Left ventricle myocardium superior (tissue), 1 donor: ENCODE results near the gene SCP2. TPM values are rescaled to one million over a fixed set of nuclear protein-coding genes. Genes with fewer than 3 reads are reported as not detected.
A peak's percentile ranks its signal among the peaks of the same experiment; 100 is the strongest.

Source experiments
- ATAC-seq: fragments of 200-7000 bp; cut with Tn5 transposase; one replicate; pipeline ENCODE4 v1.9.1; 2020; ENCODE audit warnings: mild to moderate bottlenecking, moderate library complexity
- DNase-seq: peaks from one replicate; pipeline ENCODE4 v3.0.0-alpha.2; 2020
- intact Hi-C: fragments of 100-400 bp; cut with micrococcal nuclease; formaldehyde crosslinking; loops from one replicate; pipeline ENCODE4 v1.11.0; 2022
- long read RNA-seq: library from polyadenylated mRNA; unstranded; transcript quantifications from one replicate; pipeline ENCODE4 v2.0.0, GENCODE V29; 2021
- total RNA-seq: library from RNA; stranded (reverse); fragmentation: NEBNext Ultra II Directional; extraction: Animal tissue kit (Norgen Biotek cat#: 25700); gene quantifications from one replicate; pipeline ENCODE4 v1.2.1, GENCODE V29; 2021
- donor health status: DM: no; HTN: yes; CAD: no; lungs with severe emphysema.

SCP2 gene
- 144 TPM for total RNA-seq
- long read RNA-seq, transcript SCP2-203 (16 exons, 2,811 nt) = major isoform, 179 of 350 reads
- long read RNA-seq, transcript SCP2-217 (12 exons, 1,101 nt) = minor isoform, 7 of 350 reads
- long read RNA-seq, transcript SCP2-201 (15 exons, 1,889 nt) = minor isoform, 10 of 350 reads
- long read RNA-seq, transcript SCP2-207 (5 exons, 894 nt) = minor isoform, 116 of 350 reads
- long read RNA-seq, partial matches to known transcripts = 23 of 350 reads
- long read RNA-seq, other reads (novel, unspliced or antisense) = 11 of 350 reads

GRCh38 chr1:52927212-52928014 is at the start of gene SCP2:
TSS of gene SCP2 (plus strand) at chr1:52927276. CDS start at chr1:52927397, 121 bp downstream.
- ATAC-seq = peak; percentile 97
- intact Hi-C loops = no loop called here
- peak; percentile 92 for DNase-seq

GRCh38 chr1:52877554-52877953 is 49.5 kb upstream of the SCP2 start:
- ATAC-seq (no peak), DNase-seq (no peak)
- intact Hi-C loops = no loop called here

- ATAC-seq (no peak), DNase-seq (no peak)
These were observed 46.9 kb upstream of the SCP2 start for GRCh38 chr1:52880206-52880605.

GRCh38 chr1:52887483-52887882 is 39.6 kb upstream of the SCP2 start:
- intact Hi-C loops = no loop called here
- DNase-seq (no peak), ATAC-seq (no peak)

More at GRCh38 chr1:52880206-52880605, 46.9 kb upstream of the SCP2 start:
- intact Hi-C loops = no loop called here

- ATAC-seq (no peak), DNase-seq (no peak)
- intact Hi-C loops = no loop called here
These were observed 34.5 kb upstream of the SCP2 start for GRCh38 chr1:52892424-52893215.

GRCh38 chr1:52899445-52899894 is 27.6 kb upstream of the SCP2 start:
- DNase-seq = no peak
- peak; percentile 15 for ATAC-seq
- intact Hi-C loops = no loop called here

GRCh38 chr1:52900402-52900801 is 26.7 kb upstream of the SCP2 start:
- intact Hi-C loops = loop anchor here (10.0 kb wide), 1 partner anchor 284 kb away; no protein-coding TSS in a partner anchor
- DNase-seq (no peak), ATAC-seq (no peak)

- intact Hi-C loops = loop anchor here (10.0 kb wide), 1 partner anchor 283 kb away; no protein-coding TSS in a partner anchor
- ATAC-seq (no peak), DNase-seq (no peak)
These were observed 25.7 kb upstream of the SCP2 start for GRCh38 chr1:52901384-52901783.

GRCh38 chr1:52904208-52904926 is 22.7 kb upstream of the SCP2 start:
- intact Hi-C loops = loop anchor here (10.0 kb wide), 1 partner anchor 280 kb away; no protein-coding TSS in a partner anchor
- ATAC-seq (no peak), DNase-seq (no peak)

GRCh38 chr1:52904927-52905698 is 22.0 kb upstream of the SCP2 start:
- DNase-seq = peak; percentile 55
- peak; percentile 94 for ATAC-seq
- intact Hi-C loops = loop anchor here (10.0 kb wide), 1 partner anchor 280 kb away; no protein-coding TSS in a partner anchor

- ATAC-seq (peak; percentile 77), DNase-seq (no peak)
- intact Hi-C loops = loop anchor here (10.0 kb wide), 1 partner anchor 279 kb away; no protein-coding TSS in a partner anchor
These were observed 20.9 kb upstream of the SCP2 start for GRCh38 chr1:52906135-52906603.

- ATAC-seq = no peak
- intact Hi-C loops = loop anchor here (10.0 kb wide), 1 partner anchor 278 kb away; no protein-coding TSS in a partner anchor
These were observed 19.8 kb upstream of the SCP2 start for GRCh38 chr1:52907068-52907811.

GRCh38 chr1:52907812-52908153 is 19.3 kb upstream of the SCP2 start:
- no peak for ATAC-seq
- DNase-seq = no peak
- intact Hi-C loops = loop anchor here (10.0 kb wide), 1 partner anchor 277 kb away; no protein-coding TSS in a partner anchor

More at GRCh38 chr1:52907068-52907811, 19.8 kb upstream of the SCP2 start:
- no peak for DNase-seq

GRCh38 chr1:52911541-52911940 is 15.5 kb upstream of the SCP2 start:
- DNase-seq = no peak
- ATAC-seq = no peak
- intact Hi-C loops = no loop called here

- intact Hi-C loops = no loop called here
- ATAC-seq = no peak
- no peak for DNase-seq
These were observed 14.1 kb upstream of the SCP2 start for GRCh38 chr1:52913014-52913413.

GRCh38 chr1:52913537-52913936 is 13.5 kb upstream of the SCP2 start:
- DNase-seq (no peak), ATAC-seq (no peak)
- intact Hi-C loops = no loop called here

- intact Hi-C loops = no loop called here
- ATAC-seq (no peak), DNase-seq (no peak)
These were observed 12.6 kb upstream of the SCP2 start for GRCh38 chr1:52914463-52914862.
